Choroid plexus epithelial cell (primary cell): ENCODE results near the gene PJA1.

Experiments used
- DNase-seq: peaks from one replicate; pipeline ENCODE4 v3.0.0-alpha.2; 2010; ENCODE audit warnings: low read depth
- H3K4me3 ChIP-seq: 2 replicates; pipeline ENCODE4 v1.5.1; 2011; ENCODE audit warnings: low read depth, mild to moderate bottlenecking, control low read depth, low read length, moderate library complexity
- TF ChIP-seq, protein P1 (sequence below): conservative IDR thresholded peaks from 2 replicates; pipeline ENCODE4 v1.5.1; 2011; ENCODE audit warnings: low read depth, mild to moderate bottlenecking, control low read depth, inconsistent platforms, low read length, moderate library complexity

PJA1 gene

GRCh38 chrX:69185886-69186285 is 20.6 kb upstream of the PJA1 start:
- no peak overlapping the region for H3K4me3 ChIP-seq
- no peak for DNase-seq
- TF ChIP-seq, protein P1, sequence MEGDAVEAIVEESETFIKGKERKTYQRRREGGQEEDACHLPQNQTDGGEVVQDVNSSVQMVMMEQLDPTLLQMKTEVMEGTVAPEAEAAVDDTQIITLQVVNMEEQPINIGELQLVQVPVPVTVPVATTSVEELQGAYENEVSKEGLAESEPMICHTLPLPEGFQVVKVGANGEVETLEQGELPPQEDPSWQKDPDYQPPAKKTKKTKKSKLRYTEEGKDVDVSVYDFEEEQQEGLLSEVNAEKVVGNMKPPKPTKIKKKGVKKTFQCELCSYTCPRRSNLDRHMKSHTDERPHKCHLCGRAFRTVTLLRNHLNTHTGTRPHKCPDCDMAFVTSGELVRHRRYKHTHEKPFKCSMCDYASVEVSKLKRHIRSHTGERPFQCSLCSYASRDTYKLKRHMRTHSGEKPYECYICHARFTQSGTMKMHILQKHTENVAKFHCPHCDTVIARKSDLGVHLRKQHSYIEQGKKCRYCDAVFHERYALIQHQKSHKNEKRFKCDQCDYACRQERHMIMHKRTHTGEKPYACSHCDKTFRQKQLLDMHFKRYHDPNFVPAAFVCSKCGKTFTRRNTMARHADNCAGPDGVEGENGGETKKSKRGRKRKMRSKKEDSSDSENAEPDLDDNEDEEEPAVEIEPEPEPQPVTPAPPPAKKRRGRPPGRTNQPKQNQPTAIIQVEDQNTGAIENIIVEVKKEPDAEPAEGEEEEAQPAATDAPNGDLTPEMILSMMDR, result no peak

DNA sequence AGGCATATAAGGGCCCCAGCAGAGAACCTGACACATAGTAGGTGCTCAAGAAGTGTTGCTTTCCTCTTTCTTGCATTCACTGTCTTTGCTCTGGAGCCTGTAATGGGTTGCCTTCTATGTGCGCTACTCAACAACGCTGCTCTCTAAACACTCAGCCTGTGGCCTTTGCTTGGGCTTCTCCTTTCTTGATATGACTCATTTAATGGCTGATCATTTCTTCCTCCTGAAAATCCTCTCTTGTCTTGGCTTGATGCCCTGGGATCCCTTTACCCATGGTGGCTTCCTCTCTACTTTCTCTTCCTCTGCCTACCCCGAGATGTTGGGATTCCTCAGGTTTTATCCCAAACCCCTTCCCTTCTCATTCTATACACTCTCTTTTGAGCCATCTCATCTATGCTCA is 19.9 kb upstream of the PJA1 start:
- no peak for DNase-seq

GRCh38 chrX:69182818-69183380 is 17.6 kb upstream of the PJA1 start:
- no peak for DNase-seq
- TF ChIP-seq, protein P1, result no peak
- no peak overlapping the region for H3K4me3 ChIP-seq

More for the DNA sequence above, 19.9 kb upstream of the PJA1 start:
- TF ChIP-seq, protein P1, result no peak
- H3K4me3 ChIP-seq, result no peak overlapping the region

GRCh38 chrX:69179380-69179911 is 14.2 kb upstream of the PJA1 start:
- no peak for DNase-seq
- H3K4me3 ChIP-seq, result no peak overlapping the region
- TF ChIP-seq, protein P1, result no peak

DNA sequence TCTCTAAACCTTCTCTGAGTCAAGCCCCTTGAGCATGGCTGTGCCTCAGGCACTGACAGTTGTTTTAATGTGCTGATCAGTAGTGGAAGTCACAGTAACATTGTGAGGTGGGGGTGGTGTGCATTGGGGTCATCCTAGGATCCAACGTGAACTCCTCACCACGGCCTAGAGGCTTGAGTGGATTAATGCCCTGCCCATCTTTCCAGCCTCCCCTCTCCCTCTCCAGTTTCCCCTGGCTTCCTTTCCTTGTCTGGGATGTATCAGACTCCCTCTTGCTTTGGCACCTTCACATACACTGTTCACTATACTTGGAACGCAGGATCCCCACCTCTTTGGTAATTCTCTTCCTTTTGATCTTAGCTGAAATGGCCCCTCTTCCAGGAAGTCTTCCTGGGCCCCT is 13.3 kb upstream of the PJA1 start:
- TF ChIP-seq, protein P1, result no peak
- H3K4me3 ChIP-seq, result no peak overlapping the region
- DNase-seq, result no peak

GRCh38 chrX:69177511-69178162 is 12.4 kb upstream of the PJA1 start:
- no peak overlapping the region for H3K4me3 ChIP-seq
- TF ChIP-seq, protein P1, result no peak

GRCh38 chrX:69176053-69176452 is 10.8 kb upstream of the PJA1 start:
- H3K4me3 ChIP-seq, result no peak overlapping the region
- DNase-seq, result no peak
- TF ChIP-seq, protein P1, result no peak

More at GRCh38 chrX:69177511-69178162, 12.4 kb upstream of the PJA1 start:
- no peak for DNase-seq
